Adrenal gland (tissue), 12 donors: Measurements from ENCODE around the gene UTF1. TPM values are rescaled to one million over a fixed set of nuclear protein-coding genes. Genes with fewer than 3 reads are reported as not detected.
"Not testable (repeated sequence)": the region's sequence is repeated elsewhere in the genome, so short reads cannot be mapped to it uniquely, and the experiment has no call there.

Source experiments
- DNase-seq, 7 donors: peaks; one replicate each; pipeline ENCODE4 v3.0.0-alpha.2; 2019 to 2020
- H3K27ac ChIP-seq, 5 donors: fragments of 200-600 bp; sonication (generic) in 4 of 5; 1 replicate in 3 of 5; 2 replicates in 2 of 5; pipeline versions ENCODE4 v1.5.1 to v1.8.0; 2016 to 2020; ENCODE audit warnings: mild to moderate bottlenecking in 1 of 5
- H3K27me3 ChIP-seq: fragments of 200-600 bp; 2 replicates; pipeline ENCODE4 v1.8.0; 2021
- H3K36me3 ChIP-seq, 2 donors: fragments of 200-600 bp; replicated peaks in 1 of 2; 1 replicate in 1 of 2; 2 replicates in 1 of 2; pipeline versions ENCODE4 v1.5.1 to v1.8.0; 2018 to 2022
- H3K4me1 ChIP-seq, 2 donors: fragments of 200-600 bp; replicated peaks in 1 of 2; 1 replicate in 1 of 2; 2 replicates in 1 of 2; pipeline versions ENCODE4 v1.5.1 to v1.8.0; 2018 to 2021
- H3K4me3 ChIP-seq, 4 donors: fragments of 200-600 bp; sonication (generic) in 3 of 4; one replicate each; pipeline ENCODE4 v1.5.1; 2016 to 2018
- H3K9me3 ChIP-seq, 3 donors: fragments of 200-600 bp; sonication (generic) in 1 of 3; replicated peaks in 1 of 3; 1 replicate in 2 of 3; 2 replicates in 1 of 3; pipeline versions ENCODE4 v1.5.1 to v1.8.0; 2016 to 2021
- CTCF ChIP-seq, 6 experiments: fragments of 450-650 bp in 4 of 6; fragments of 200-600 bp in 2 of 6; sonication (generic) in 1 of 6; IDR thresholded peaks; 1 replicate in 5 of 6; 2 replicates in 1 of 6; pipeline versions ENCODE4 v1.5.1 to v1.8.0; 2016 to 2021; ENCODE audit warnings: antibody characterized with exemption in 6 of 6, mild to moderate bottlenecking in 2 of 6, moderate library complexity in 1 of 6
- POLR2A ChIP-seq, 2 donors: fragments of 450-650 bp; IDR thresholded peaks; one replicate each; pipeline ENCODE4 v1.6.1; 2017; ENCODE audit warnings: antibody characterized with exemption in 2 of 2, mild to moderate bottlenecking in 2 of 2, moderate library complexity in 1 of 2
- WGBS, 4 donors: extraction: QIAGEN DNeasy Blood & Tissue Kit in 2 of 4; methylation state at CpG; one replicate each; pipeline versions ENCODE4 v1.1.5 to v1.1.7; 2013 to 2017; 5-methylcytosine and 5-hydroxymethylcytosine counted together
- intact Hi-C, 2 donors: fragments of 100-400 bp; cut with DNase I; formaldehyde crosslinking; loops; one replicate each; pipeline versions ENCODE4 v1.14.1 to v1.15.0; 2022 to 2023
- polyA plus RNA-seq, 3 donors: library from polyadenylated mRNA; stranded (reverse); fragments of 200-250 nt in 2 of 3; fragments of 350-450 nt in 1 of 3; fragmentation: Illumina TruSeq in 1 of 3; extraction: RNeasy Lipid Tissue Mini Kit (QIAGEN cat#74804) in 1 of 3; gene quantifications; one replicate each; pipeline ENCODE4 v1.2.3, GENCODE V29; 2013 to 2014
- total RNA-seq, 9 donors: library from RNA; depleted of rRNA in 4 of 9; stranded (reverse); fragments of >200 nt in 4 of 9; fragments of 120-200 nt in 1 of 9; fragmentation: NEBNext Ultra II Directional in 1 of 9; extraction: Animal tissue kit (Norgen Biotek cat#: 25700) in 1 of 9; gene quantifications; one replicate each; pipeline versions ENCODE4 v1.1.0 to v1.2.4, GENCODE V29; 2013 to 2023
- donor health status: healthy with polysubstance abuse.
- donor health status: Bipolar disorder and iron deficiency.
- donor health status: DM: yes; HTN: yes; CAD: no.
- donor health status: DM: no; HTN: no; CAD: no.
- donor health status: DM: no; HTN: no; CAD: no.
- donor health status: DM: yes; HTN: yes; CAD: no.

UTF1 gene
- total and polyA plus RNA-seq, 12 donors = 0.19 to 0.24 TPM; not detected in 10

GRCh38 chr10:133231244-133231945, 1.4 kb downstream of the UTF1 start:
- WGBS, 4 donors = 15 to 32% (median 22%) methylated on average over 5 to 44 of the region's 44 CpGs

GRCh38 chr10:133231946-133232574, 2.0 kb downstream of the UTF1 start:
- TF ChIP-seq POLR2A (IDR thresholded peaks at IDR 0.05) (no peak), CTCF (IDR thresholded peaks at IDR 0.05) (no peak)
- DNase-seq = no peak
- peaks cover 75% of the 10 kb centered on the region for H3K27me3 ChIP-seq
- H3K27ac ChIP-seq = no peak overlapping the region
- no peaks in the 10 kb centered on the region for H3K36me3 ChIP-seq
- WGBS, 4 donors = 54 to 70% (median 64%) methylated on average over 8 to 11 of the region's 11 CpGs
- no peak overlapping the region for H3K4me3 ChIP-seq
- intact Hi-C loops = loop anchor here in 1 of 2 donors (10.0 kb wide), 1 partner anchor 77 kb away; no protein-coding TSS in a partner anchor
- no peaks in the 10 kb centered on the region for H3K9me3 ChIP-seq
- peaks cover 0 to 8% of the 10 kb centered on the region in 2 donors for H3K4me1 ChIP-seq

More at GRCh38 chr10:133231244-133231945, 1.4 kb downstream of the UTF1 start:
- Histone ChIP-seq H3K4me3 (no peak overlapping the region), H3K4me1 (peaks cover 0 to 2% of the 10 kb centered on the region in 2 donors), H3K9me3 (no peaks in the 10 kb centered on the region), H3K27ac (no peak overlapping the region), H3K27me3 (peaks cover 72% of the 10 kb centered on the region), H3K36me3 (no peaks in the 10 kb centered on the region)
- DNase-seq = no peak
- intact Hi-C loops = loop anchor here in 1 of 2 donors (10.0 kb wide), 1 partner anchor 77 kb away; no protein-coding TSS in a partner anchor
- TF ChIP-seq CTCF (IDR thresholded peaks at IDR 0.05) = no peak
- no peak for TF ChIP-seq POLR2A (IDR thresholded peaks at IDR 0.05)

- not testable (repeated sequence) for H3K4me1 ChIP-seq, H3K9me3 ChIP-seq, DNase-seq, H3K4me3 ChIP-seq, H3K36me3 ChIP-seq
- Histone ChIP-seq H3K27me3 (peaks cover 76% of the 10 kb centered on the region), H3K27ac (peak overlapping the region in 1 of 5 donors; percentile 79)
- intact Hi-C loops = loop anchor here in 1 of 2 donors (10.0 kb wide), 1 partner anchor 80 kb away; no protein-coding TSS in a partner anchor
- 54 to 72% (median 61%) methylated on average over 7 to 9 of the region's 10 CpGs for WGBS, 4 donors
These were observed 4.8 kb downstream of the UTF1 start for GRCh38 chr10:133234796-133235195.

GRCh38 chr10:133235265-133235855, 5.3 kb downstream of the UTF1 start:
- WGBS, 4 donors = 16 to 21% (median 18%) methylated on average over 20 to 48 of the region's 48 CpGs; no CpG with 5 or more reads in 1 of the 4 donors
- no peak for DNase-seq
- H3K27ac ChIP-seq = peak overlapping the region in 1 of 5 donors; percentile 79
- intact Hi-C loops = loop anchor here in 1 of 2 donors (10.0 kb wide), 1 partner anchor 81 kb away; no protein-coding TSS in a partner anchor
- no peaks in the 10 kb centered on the region for H3K36me3 ChIP-seq
- no peaks in the 10 kb centered on the region for H3K9me3 ChIP-seq
- H3K4me3 ChIP-seq = peak overlapping the region in 1 of 4 donors; percentile 38
- TF ChIP-seq CTCF (IDR thresholded peaks at IDR 0.05) (no peak), POLR2A (IDR thresholded peaks at IDR 0.05) (no peak)
- peaks cover 0 to 8% of the 10 kb centered on the region in 2 donors for H3K4me1 ChIP-seq
- H3K27me3 ChIP-seq = peaks cover 71% of the 10 kb centered on the region
